ENCODE results near the gene TAMALIN. TPM values are rescaled to one million over a fixed set of nuclear protein-coding genes. Genes with fewer than 3 reads are reported as not detected.

TAMALIN gene
- total and polyA plus RNA-seq, 8 donors = 2.7 to 61.3 (median 16.3) TPM; not detected in 1

- no peak for DNase-seq
- peaks cover 23 to 52% (median 36%) of the 10 kb centered on the region in 4 donors for H3K4me1 ChIP-seq
- TF ChIP-seq POLR2A (IDR thresholded peaks at IDR 0.05) (no peak), POLR2AphosphoS5 (IDR thresholded peaks at IDR 0.05) (no peak), EP300 (IDR thresholded peaks at IDR 0.05) (no peak)
- TF ChIP-seq, protein P1, sequence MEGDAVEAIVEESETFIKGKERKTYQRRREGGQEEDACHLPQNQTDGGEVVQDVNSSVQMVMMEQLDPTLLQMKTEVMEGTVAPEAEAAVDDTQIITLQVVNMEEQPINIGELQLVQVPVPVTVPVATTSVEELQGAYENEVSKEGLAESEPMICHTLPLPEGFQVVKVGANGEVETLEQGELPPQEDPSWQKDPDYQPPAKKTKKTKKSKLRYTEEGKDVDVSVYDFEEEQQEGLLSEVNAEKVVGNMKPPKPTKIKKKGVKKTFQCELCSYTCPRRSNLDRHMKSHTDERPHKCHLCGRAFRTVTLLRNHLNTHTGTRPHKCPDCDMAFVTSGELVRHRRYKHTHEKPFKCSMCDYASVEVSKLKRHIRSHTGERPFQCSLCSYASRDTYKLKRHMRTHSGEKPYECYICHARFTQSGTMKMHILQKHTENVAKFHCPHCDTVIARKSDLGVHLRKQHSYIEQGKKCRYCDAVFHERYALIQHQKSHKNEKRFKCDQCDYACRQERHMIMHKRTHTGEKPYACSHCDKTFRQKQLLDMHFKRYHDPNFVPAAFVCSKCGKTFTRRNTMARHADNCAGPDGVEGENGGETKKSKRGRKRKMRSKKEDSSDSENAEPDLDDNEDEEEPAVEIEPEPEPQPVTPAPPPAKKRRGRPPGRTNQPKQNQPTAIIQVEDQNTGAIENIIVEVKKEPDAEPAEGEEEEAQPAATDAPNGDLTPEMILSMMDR (IDR thresholded peaks at IDR 0.05) = no peak
- no peaks in the 10 kb centered on the region for H3K9me3 ChIP-seq
- intact Hi-C loops (cut with DNase I; ENCODE audit: low total_unique reads) = no loop called here
- 55 to 74% (median 70%) methylated on average over 13 of the region's 13 CpGs for WGBS, 5 donors
- peak overlapping the region; percentile 24 to 42 (median 32) for H3K4me3 ChIP-seq
- no peaks in the 10 kb centered on the region for H3K27me3 ChIP-seq
- H3K27ac ChIP-seq = peak overlapping the region; percentile 83 to 95 (median 91)
- H3K36me3 ChIP-seq = no peaks in the 10 kb centered on the region
Observed at GRCh38 chr12:52033446-52034140, 26.8 kb downstream of the TAMALIN start.

DNA sequence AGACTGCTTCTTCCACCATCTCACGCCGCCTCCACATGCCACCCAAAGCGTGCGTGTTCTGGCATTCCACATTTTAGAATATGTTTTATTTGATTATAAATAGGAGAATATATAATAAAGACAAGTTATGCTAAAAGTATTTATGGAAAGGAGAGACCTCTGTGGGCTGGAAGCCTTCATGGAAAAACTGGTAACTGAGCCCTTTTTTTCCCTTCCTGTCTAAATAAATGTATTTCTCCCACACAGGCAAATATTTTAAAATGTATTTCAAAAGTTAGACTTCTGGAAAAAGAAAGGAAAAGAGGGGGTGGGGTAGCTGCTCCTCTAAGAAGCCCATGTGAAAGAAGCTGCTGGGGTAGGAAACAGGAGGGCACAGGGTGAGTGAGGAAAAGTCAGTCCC is 28.4 kb downstream of the TAMALIN start:
- Histone ChIP-seq H3K27ac (peak overlapping the region in 1 of 5 donors; percentile 94), H3K9me3 (no peaks in the 10 kb centered on the region), H3K4me3 (no peak overlapping the region), H3K27me3 (no peaks in the 10 kb centered on the region), H3K36me3 (no peaks in the 10 kb centered on the region), H3K4me1 (peaks cover 23 to 55% (median 33%) of the 10 kb centered on the region in 4 donors)
- WGBS, 5 donors = 92 to 96% (median 95%) methylated on average over 4 of the region's 4 CpGs
- TF ChIP-seq EP300 (IDR thresholded peaks at IDR 0.05) (no peak), POLR2AphosphoS5 (IDR thresholded peaks at IDR 0.05) (no peak), POLR2A (IDR thresholded peaks at IDR 0.05) (no peak)
- peak in 1 of 2 donors; percentile 64 for DNase-seq
- intact Hi-C loops (cut with DNase I; ENCODE audit: low total_unique reads) = no loop called here

DNA sequence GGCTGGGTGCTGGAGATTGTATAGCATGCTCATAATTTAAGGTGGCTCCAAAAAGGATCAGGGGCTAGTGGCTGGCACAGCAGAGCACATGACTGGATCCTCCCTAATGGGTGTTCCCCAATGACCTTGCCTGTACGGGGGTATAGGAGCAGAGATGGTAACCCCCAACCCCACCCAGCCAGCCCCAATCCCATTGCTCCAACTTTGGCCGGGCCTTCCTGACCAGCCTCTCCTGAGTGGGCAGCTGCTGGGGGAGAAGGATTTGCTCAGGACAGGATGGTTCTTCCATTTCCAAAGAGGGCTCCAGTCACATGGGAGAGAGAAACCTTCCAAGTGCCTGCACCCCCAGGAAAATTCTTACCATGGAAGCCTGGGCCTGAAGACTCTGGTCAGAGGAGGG is 29.2 kb downstream of the TAMALIN start:
- intact Hi-C loops (cut with DNase I; ENCODE audit: low total_unique reads) = no loop called here
- H3K36me3 ChIP-seq = no peaks in the 10 kb centered on the region
- H3K9me3 ChIP-seq = no peaks in the 10 kb centered on the region
- no peak overlapping the region for H3K4me3 ChIP-seq
- 72 to 83% (median 80%) methylated on average over 1 to 2 of the region's 2 CpGs for WGBS, 5 donors
- H3K27me3 ChIP-seq = no peaks in the 10 kb centered on the region
- H3K27ac ChIP-seq = peak overlapping the region; percentile 85 to 94 (median 85)
- no peak for TF ChIP-seq POLR2AphosphoS5 (IDR thresholded peaks at IDR 0.05)
- H3K4me1 ChIP-seq = peaks cover 23 to 55% (median 33%) of the 10 kb centered on the region in 4 donors
- no peak for DNase-seq

- Histone ChIP-seq H3K4me1 (peaks cover 28 to 60% (median 35%) of the 10 kb centered on the region in 4 donors), H3K27me3 (no peaks in the 10 kb centered on the region), H3K9me3 (no peaks in the 10 kb centered on the region), H3K4me3 (peak overlapping the region; percentile 56 to 71 (median 62)), H3K27ac (peak overlapping the region; percentile 85 to 94 (median 85)), H3K36me3 (no peaks in the 10 kb centered on the region)
- WGBS, 5 donors = 3 to 9% (median 5%) methylated on average over 9 to 53 of the region's 53 CpGs
- peak; percentile 97 for TF ChIP-seq EP300 (IDR thresholded peaks at IDR 0.05)
- TF ChIP-seq POLR2A (IDR thresholded peaks at IDR 0.05) = peak in 1 of 4 donors; percentile 77
- TF ChIP-seq, protein P1 (IDR thresholded peaks at IDR 0.05) = peak in 1 of 7 experiments; percentile 8
- TF ChIP-seq POLR2AphosphoS5 (IDR thresholded peaks at IDR 0.05) = peak; percentile 78 to 94 (median 84)
- intact Hi-C loops (cut with DNase I; ENCODE audit: low total_unique reads) = no loop called here
- DNase-seq = peak; percentile 94 to 97
Observed at GRCh38 chr12:52036587-52037171, 29.9 kb downstream of the TAMALIN start.

GRCh38 chr12:52037248-52037861 is 30.6 kb downstream of the TAMALIN start:
- peak; percentile 54 to 89 for DNase-seq
- intact Hi-C loops (cut with DNase I; ENCODE audit: low total_unique reads) = no loop called here

More at GRCh38 chr12:52037248-52037861, 30.6 kb downstream of the TAMALIN start:
- peak overlapping the region; percentile 56 to 71 (median 62) for H3K4me3 ChIP-seq
- H3K36me3 ChIP-seq = no peaks in the 10 kb centered on the region
- H3K27ac ChIP-seq = peak overlapping the region; percentile 72 to 94 (median 87)
- 1 to 4% (median 3%) methylated on average over 35 to 59 of the region's 59 CpGs for WGBS, 5 donors
- peaks cover 22 to 60% (median 35%) of the 10 kb centered on the region in 4 donors for H3K4me1 ChIP-seq
- no peaks in the 10 kb centered on the region for H3K9me3 ChIP-seq
- H3K27me3 ChIP-seq = no peaks in the 10 kb centered on the region
- TF ChIP-seq POLR2AphosphoS5 (IDR thresholded peaks at IDR 0.05) (peak in 1 of 3 donors; percentile 44), EP300 (IDR thresholded peaks at IDR 0.05) (no peak)
- TF ChIP-seq, protein P1 (IDR thresholded peaks at IDR 0.05) = no peak

Measured in stomach (tissue), 9 donors.